ENCODE measurements around the gene TSNAXIP1. TPM values are rescaled to one million over a fixed set of nuclear protein-coding genes. Genes with fewer than 3 reads are reported as not detected.

TSNAXIP1 gene
- polyA plus RNA-seq, 1 donor (not counting 4 experiments of a cell fraction or from before 2014, with no cell fraction given) = 0.54 TPM

GRCh38 chr16:67783353-67783725, 23.4 kb upstream of the TSNAXIP1 start:
- peaks cover 30% of the 10 kb centered on the region for H3K4me1 ChIP-seq (ENCODE audit: control insufficient read depth, extremely low read depth, insufficient read depth, low read length)
- peaks cover 2 to 5% of the 10 kb centered on the region in 2 experiments for H3K36me3 ChIP-seq (ENCODE audit: control insufficient read depth in 2 of 2, extremely low read depth in 1 of 2, insufficient read depth in 2 of 2, low read length in 2 of 2)
- TF ChIP-seq EZH2 (IDR thresholded peaks at IDR 0.05; ENCODE audit: low read length) (no peak), CTCF (optimal IDR thresholded peaks at IDR 0.05 in 1 of 3, IDR thresholded peaks at IDR 0.05 in 1 of 3, conservative IDR thresholded peaks at IDR 0.05 in 1 of 3; ENCODE audit: extremely low read depth in 1 of 3, insufficient read depth in 2 of 3, low read length in 3 of 3) (no peak)
- H3K4me3 ChIP-seq (ENCODE audit: control insufficient read depth in 2 of 3, extremely low read depth in 1 of 3, insufficient read depth in 2 of 3, low read depth in 1 of 3, low read length in 3 of 3) = no peak overlapping the region
- H2AFZ ChIP-seq (ENCODE audit: control insufficient read depth, low read length) = no peak overlapping the region
- H4K20me1 ChIP-seq (ENCODE audit: control insufficient read depth, extremely low read depth, insufficient read depth, low read length) = peaks cover 2% of the 10 kb centered on the region
- FAIRE-seq = no peak
- dilution Hi-C loops (cut with MboI; ENCODE audit: extremely low pct_ligation_motif_present, low sequenced_read_pairs) = no loop called here
- H3K79me2 ChIP-seq (ENCODE audit: control insufficient read depth, insufficient read depth, low read length) = peaks cover 20% of the 10 kb centered on the region
- DNase-seq (ENCODE audit: low read depth, low spot score) = no peak
- H3K9me3 ChIP-seq (ENCODE audit: control insufficient read depth, low read depth, low read length) = no peaks in the 10 kb centered on the region
- no peaks in the 10 kb centered on the region for H3K27me3 ChIP-seq (ENCODE audit: control insufficient read depth, extremely low read depth, insufficient read depth, low read length)
- no peaks in the 10 kb centered on the region for H3K9me1 ChIP-seq (ENCODE audit: control insufficient read depth, extremely low read depth, insufficient read depth, low read length)
- no peak overlapping the region for H3K4me2 ChIP-seq (ENCODE audit: control insufficient read depth, extremely low read depth, insufficient read depth, low read depth, low read length)
- no peak overlapping the region for H3K9ac ChIP-seq (ENCODE audit: control insufficient read depth, extremely low read depth, insufficient read depth, low read length)
- H3K27ac ChIP-seq (ENCODE audit: control insufficient read depth, insufficient read depth, low read length) = no peak overlapping the region

- H3K9me3 ChIP-seq (ENCODE audit: control insufficient read depth, low read depth, low read length) = no peaks in the 10 kb centered on the region
- no peak for TF ChIP-seq EZH2 (IDR thresholded peaks at IDR 0.05; ENCODE audit: low read length)
- TF ChIP-seq CTCF (optimal IDR thresholded peaks at IDR 0.05 in 1 of 3, IDR thresholded peaks at IDR 0.05 in 1 of 3, conservative IDR thresholded peaks at IDR 0.05 in 1 of 3; ENCODE audit: extremely low read depth in 1 of 3, insufficient read depth in 2 of 3, low read length in 3 of 3) = no peak
- no peak overlapping the region for H3K9ac ChIP-seq (ENCODE audit: control insufficient read depth, extremely low read depth, insufficient read depth, low read length)
- no peak overlapping the region for H3K4me2 ChIP-seq (ENCODE audit: control insufficient read depth, extremely low read depth, insufficient read depth, low read depth, low read length)
- H3K27me3 ChIP-seq (ENCODE audit: control insufficient read depth, extremely low read depth, insufficient read depth, low read length) = no peaks in the 10 kb centered on the region
- DNase-seq (ENCODE audit: low read depth, low spot score) = no peak
- no peak overlapping the region for H3K4me3 ChIP-seq (ENCODE audit: control insufficient read depth in 2 of 3, extremely low read depth in 1 of 3, insufficient read depth in 2 of 3, low read depth in 1 of 3, low read length in 3 of 3)
- FAIRE-seq = no peak
- peaks cover 6% of the 10 kb centered on the region for H3K4me1 ChIP-seq (ENCODE audit: control insufficient read depth, extremely low read depth, insufficient read depth, low read length)
- no peak overlapping the region for H3K27ac ChIP-seq (ENCODE audit: control insufficient read depth, insufficient read depth, low read length)
- peaks cover 14% of the 10 kb centered on the region for H3K79me2 ChIP-seq (ENCODE audit: control insufficient read depth, insufficient read depth, low read length)
- dilution Hi-C loops (cut with MboI; ENCODE audit: extremely low pct_ligation_motif_present, low sequenced_read_pairs) = no loop called here
- no peak overlapping the region for H2AFZ ChIP-seq (ENCODE audit: control insufficient read depth, low read length)
- H3K9me1 ChIP-seq (ENCODE audit: control insufficient read depth, extremely low read depth, insufficient read depth, low read length) = no peaks in the 10 kb centered on the region
- H4K20me1 ChIP-seq (ENCODE audit: control insufficient read depth, extremely low read depth, insufficient read depth, low read length) = no peaks in the 10 kb centered on the region
- H3K36me3 ChIP-seq (ENCODE audit: control insufficient read depth in 2 of 2, extremely low read depth in 1 of 2, insufficient read depth in 2 of 2, low read length in 2 of 2) = no peaks in the 10 kb centered on the region
These were observed 20.2 kb upstream of the TSNAXIP1 start for GRCh38 chr16:67786491-67786890.
